HS-27A (cell line): ENCODE measurements around the gene TARS1.
A peak's percentile ranks its signal among the peaks of the same experiment; 100 is the strongest.

ENCODE experiments used
- DNase-seq: peaks from one replicate; pipeline ENCODE4 v3.0.0-alpha.2; 2012; ENCODE audit warnings: low read depth, missing footprints

The TARS1 gene

DNA sequence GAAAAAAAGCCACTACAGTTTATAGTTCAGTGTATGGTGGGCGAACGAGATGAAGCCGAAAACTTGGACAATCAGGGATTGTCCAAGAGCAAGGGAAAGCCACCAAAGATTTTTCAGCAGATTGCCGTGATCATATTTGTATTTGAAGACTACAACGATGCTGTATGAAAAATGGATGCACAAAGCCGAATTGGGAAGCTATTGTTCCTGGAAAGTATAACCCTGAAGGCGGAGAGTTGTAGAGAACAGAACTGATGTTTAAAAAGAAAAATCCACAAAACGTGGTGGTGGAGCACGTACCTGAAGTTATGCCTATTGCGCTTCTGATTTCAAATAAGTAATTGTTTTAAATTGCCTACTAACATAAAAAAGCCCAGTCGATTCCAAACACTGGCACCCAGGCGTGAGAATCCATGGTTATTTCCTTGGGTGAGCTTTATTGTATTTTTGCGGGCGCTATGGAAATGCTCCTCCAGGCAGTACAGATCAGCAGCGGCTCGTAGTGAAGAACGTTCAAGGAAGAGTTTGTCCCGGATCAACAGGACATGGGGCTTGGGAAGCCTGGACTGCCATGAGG, 772 bp upstream of the TARS1 start:
- DNase-seq, result no peak

DNA sequence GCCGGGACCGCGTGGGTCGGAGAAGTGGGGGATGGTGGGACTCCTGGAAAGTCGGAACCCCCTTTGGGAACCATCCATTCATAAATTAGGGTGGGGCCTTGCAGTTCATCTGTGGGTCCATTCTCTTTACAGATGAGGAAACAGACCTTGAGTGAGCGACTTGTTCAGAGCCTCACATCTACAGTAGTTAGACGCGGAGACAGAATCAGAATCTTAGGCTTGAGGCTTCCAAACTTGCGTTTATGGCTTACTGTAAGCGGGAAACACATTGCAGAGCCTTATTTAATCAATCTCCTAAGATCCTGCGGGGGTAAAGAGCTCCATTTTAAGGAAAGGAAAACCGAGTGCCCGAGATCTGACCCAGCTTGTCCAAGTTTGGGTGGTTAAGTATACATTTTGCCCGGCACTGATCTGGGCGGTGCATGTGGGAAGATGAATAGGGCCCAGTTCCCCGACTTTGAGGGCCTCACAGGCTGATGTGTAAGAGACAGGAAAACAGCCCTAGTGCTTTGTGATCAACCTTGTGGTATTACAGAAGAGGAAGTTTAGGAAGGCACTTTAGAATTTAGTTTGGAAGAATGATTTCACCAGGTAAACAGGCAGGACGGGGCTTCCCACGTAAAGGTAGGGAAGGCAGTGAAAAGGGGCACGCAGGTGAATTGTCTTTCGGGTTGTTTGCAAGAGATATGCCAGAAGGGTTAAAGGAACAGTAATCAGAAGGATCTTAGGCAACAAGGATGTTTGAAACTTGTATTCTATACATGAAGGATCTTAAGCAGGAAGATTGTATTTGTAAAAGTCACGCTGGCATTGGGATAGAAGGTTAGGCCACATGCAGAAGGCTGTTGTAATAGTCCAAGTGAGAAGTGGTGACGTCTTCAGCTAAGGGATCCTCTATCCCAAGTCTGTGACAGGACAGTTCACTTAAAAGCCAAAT, 744 bp downstream of the TARS1 start:
- DNase-seq, result peak; percentile 24

DNA sequence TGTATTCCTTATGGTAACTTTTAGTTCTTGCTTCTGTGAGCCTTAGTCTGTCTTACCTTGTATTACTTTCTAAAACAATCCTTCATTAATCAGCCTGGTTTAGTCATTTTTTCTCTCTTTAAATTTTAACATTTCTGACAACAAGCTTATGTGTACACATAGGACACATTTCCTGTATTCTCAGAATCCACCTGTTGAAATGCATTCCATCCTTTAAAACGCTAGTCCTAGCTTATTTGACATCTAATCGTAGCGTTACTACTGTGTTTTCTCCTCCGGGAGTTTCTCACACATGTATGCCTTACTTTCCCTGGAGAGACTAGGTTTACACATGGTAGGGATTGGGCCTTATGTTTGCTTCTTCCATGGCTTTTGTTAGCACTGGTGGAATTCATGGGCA, 3.8 kb downstream of the TARS1 start:
- no peak for DNase-seq

DNA sequence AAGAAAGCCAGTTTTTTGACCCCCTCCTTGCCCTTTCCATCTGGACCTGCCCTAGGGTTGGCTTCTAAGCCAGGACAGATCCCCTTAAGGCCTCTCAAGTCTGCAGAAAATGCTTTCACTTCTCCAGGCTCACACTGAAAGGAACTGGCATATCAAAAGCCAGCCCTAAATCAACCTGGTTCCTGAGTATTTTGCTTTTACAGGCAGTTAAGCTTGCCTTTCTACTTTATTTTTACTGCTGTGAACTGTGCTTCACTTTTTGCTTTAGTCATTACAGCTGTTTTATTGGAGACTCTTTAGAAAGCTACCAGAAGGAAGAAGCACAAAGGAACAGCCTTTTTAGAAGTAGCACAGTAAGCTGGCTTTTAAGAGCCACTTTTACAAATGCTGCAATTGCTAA, 5.0 kb downstream of the TARS1 start:
- DNase-seq, result no peak

DNA sequence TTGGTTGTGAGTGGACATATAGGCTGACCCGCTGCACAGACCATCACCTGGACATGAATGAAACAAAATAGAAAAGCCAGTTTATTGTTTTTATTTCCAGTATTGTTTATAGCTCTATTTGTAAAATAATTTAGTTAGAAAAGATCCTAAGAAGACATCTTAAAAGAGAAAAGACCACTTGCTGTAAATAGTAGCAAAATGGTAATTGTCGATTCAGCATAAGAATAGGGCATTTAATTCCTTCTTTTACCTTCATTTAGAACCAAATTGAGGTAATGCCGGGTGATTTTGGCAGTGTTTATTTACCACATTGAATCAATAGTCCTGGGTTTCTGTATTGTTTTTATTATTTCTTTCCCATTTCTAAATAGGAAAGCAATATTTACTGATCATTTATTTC, 7.4 kb downstream of the TARS1 start:
- no peak for DNase-seq

DNA sequence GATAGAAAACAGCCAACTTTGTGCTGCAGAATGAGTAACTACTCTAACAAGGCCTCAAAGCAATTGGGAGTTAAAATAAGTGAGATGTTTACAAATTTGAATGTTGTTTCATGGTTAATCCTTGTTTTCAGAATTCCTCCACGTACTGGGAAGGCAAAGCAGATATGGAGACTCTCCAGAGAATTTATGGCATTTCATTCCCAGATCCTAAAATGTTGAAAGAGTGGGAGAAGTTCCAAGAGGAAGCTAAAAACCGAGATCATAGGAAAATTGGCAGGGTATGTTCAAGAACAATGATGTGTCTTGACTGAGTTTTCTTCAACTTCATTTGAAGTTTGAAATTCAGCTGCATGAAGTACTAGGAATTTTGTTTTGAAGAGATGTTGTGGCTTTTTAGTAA, 16.4 kb downstream of the TARS1 start:
- DNase-seq, result no peak

DNA sequence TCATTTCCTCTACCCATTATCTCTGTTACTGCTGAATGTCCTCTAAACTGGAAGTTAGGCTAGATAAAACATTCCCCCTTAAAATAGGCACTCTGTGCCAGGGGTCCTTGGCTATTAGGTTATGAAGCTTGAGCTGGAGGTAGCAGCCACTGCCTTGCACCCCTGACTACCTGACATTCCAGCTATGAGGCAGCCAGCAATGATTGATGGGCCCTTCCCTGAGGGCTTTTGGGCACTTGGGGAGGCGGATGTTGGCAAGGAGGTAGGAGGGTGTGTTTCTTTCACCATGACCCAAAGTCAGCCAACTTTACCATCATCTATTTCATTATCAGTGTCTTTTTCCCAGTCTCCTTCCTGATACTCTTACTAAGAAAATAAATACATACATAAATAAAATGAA, 17.1 kb downstream of the TARS1 start:
- DNase-seq, result no peak

DNA sequence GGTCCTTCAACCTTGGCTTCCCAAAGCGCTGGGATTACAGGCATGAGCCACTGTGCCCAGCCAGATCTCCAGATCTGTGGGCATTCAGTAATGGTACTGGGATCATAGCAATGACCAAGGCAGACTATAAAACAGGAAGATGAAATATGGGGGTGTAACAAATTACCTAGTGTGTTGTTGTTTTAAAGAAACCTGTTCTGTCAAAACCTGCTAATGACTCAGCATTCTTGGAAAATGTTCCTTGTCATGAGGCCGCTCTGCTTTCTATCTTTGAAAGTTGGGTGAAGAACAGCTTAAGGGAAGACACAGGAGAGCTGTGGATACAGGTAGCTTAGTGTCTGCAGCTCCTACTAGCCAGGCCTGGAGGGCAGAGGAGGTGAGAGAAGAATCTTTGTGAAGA, 19.4 kb downstream of the TARS1 start:
- DNase-seq, result no peak

DNA sequence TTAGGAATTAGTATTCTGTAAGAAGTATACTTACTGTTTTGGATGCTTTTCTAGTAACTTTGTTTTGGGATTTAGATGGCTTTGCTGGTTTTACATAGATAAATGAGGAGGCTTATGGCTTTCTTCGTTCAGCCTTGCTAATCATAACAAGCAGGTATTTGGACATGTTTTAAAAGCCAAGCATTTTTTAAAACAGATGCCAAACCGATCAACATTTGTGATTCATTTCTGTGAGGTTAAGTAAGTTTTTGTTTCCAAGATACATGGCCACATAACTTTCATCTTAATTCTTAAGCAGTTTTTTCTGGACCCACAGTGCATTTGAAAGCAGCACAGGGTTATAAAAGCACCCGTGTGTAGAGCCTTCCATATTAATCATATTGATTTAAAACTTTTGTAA, 21.7 kb downstream of the TARS1 start:
- DNase-seq, result no peak

DNA sequence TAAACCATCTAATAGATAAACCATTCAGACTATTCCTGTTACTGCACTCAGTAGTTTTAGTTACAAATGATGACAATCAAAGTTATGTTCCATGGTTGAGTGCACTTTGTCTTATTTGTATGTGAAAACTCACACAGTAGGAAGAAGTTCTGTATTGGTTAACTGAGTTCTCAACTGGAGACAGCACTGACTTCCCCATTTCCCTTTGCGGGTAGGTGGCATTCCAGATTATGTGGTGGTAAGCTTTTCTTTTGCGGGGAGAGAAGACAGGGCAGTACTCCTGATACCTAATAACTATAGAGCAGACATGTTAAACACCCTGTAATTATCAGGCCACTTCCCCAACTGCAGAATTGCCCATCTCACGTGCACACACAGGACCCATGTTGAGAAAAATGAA, 24.4 kb downstream of the TARS1 start:
- no peak for DNase-seq

DNA sequence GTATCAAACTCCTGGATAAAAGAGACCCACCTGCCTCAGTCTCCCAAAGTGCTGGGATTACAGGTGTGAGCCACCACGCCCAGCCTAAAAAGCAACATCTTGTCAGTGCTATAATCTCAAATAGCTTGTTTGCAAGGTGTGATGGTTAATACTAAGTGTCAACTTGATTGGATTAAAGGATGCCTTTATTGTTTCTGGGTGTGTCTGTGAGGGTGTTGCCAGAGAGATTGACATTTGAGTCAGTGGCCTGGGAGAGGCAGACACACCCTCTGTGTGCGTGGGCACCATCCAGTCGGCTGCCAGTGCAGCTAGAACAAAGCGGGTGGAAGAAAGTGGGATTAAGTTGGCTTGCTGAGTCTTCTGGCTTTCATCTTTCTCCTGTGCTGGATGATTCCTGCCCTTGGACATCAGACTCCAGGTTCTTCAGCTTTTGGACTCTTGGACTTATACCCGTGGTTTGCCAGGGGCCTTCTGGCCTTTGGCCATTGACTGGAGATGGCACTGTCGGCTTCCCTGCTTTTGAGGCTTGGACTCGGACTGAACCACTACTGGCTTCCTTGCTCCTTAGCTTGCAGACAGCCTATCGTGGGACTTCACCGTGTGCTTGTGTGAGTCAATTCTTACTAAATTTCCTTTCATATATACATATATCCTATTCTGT, 28.1 kb downstream of the TARS1 start:
- DNase-seq, result no peak

DNA sequence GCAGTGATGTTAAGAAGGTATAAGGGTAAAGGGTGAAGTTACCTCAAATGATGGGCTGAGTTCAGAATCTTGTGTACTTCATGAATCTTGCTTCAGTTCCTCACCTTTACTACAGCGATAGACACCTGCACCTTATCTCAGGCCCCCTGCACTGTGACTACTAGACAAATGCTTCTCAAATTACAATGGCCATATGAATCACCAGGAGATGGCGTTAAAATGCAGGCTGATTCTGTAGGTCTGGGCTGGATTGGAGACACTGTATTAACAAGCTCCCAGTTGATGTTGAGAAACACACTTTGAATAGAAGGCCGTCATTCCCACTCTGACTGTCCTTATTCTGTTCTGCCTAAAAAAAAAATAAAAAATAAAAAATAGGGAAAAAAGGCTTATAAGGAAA, 29.8 kb downstream of the TARS1 start:
- peak; percentile 11 for DNase-seq

DNA sequence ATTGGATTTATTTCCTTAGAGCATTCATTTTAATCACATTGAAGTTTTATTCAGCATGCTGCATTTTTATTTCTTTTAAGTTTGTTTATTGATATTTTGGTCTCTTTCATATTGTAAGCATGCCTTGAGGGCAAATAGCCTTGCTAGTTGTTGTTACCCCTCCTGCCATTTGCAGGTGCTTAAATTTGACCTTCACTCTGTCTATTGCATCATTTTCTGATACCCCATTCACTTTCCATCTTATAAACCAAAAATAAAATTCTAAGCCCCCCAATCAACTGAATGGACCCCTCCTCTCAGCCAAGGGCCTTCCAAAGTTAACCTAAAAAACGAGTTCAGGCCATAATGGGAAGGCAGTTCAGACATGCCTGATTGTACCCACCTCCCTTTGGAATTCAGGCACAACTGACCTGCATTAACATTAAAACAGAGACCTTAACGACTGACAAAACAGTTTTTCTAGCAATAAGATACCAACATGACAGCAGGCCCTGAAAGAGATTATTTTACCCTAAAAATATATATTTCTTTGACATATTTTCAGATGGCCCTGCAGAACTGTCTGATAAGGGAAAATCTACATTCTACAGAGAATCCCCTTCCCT, 32.1 kb downstream of the TARS1 start:
- DNase-seq, result no peak

DNA sequence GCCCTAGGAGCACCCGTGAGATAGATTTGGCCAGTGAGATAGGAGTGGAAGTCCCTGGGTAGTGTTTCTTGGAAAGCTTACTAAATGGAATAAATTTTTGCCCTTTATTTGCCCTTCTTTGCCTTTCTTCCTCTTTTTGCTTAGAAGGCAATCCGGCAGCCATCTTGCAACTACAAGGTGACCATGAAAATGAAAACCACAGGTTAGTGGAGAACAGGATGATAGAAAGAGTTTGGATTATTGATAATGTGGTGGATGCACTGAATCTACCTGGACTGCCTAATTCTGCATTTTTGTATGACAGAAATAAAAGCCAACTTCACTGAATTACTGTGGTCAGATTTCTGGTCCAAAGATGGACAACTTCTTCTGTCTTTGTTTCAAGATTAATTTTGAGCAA, 33.2 kb downstream of the TARS1 start:
- DNase-seq, result no peak

DNA sequence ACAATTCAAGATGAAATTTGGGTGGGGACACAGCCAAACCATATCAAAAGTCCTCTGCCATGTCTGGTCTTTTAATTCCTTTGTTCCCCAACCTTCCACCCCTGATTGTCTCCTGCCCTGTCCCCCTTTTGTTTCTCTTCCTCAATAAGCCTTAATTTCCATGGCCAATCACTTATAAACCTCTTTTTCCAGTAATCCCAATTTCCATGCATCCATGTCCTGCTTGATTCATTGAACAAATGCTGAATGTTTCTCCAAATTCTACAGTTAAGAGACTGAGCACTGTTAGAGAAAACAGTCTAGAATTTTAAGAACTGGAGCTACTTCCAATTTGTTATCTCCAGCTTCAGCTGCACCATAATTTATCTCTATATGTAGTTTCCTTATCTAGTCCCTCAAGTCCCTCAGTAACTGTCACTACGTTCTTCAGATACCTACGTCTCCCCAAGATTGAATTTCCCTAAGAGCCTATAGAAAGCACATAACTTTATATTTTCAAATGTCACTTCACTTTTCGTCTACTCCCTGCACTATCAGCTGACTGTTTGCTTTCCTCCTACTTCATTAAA, 34.2 kb downstream of the TARS1 start:
- no peak for DNase-seq

DNA sequence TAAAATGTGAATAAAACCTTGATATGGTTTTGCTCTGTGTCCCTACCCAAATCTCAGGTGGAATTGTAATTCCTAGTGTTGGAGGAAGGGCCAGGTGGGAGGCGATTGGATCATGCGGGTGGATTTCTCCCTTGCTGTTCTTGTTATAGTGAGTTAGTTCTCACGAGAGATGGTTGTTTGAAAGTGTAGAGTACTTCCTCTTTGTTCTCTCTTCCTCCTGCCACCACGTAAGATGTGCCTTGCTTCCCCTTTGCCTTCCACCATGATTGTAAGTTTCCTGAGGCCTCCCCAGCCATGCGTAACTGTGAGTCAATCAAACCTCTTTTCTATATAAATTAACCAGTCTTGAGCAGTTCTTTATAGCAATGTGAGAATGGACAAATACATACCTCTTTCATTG, 34.9 kb downstream of the TARS1 start:
- DNase-seq, result no peak

DNA sequence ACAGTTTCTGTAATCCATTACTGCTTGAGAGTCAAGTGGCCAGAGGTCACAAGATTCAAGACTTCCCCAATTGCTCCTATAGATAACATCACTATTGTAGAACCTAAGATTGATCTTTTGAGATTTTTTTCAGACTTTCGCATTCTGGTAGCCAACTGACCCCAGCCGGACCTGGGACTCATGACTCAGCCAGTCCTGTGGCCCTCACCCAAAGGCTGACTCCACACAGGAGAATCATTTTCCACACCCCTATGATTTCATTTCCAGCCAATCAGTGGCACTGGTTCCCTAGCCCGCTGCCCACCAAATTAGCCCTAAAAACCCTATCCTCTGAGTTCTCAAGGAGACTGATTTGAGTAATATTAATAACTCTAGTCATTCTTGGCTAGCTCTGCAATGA, 36.2 kb downstream of the TARS1 start:
- DNase-seq, result no peak

DNA sequence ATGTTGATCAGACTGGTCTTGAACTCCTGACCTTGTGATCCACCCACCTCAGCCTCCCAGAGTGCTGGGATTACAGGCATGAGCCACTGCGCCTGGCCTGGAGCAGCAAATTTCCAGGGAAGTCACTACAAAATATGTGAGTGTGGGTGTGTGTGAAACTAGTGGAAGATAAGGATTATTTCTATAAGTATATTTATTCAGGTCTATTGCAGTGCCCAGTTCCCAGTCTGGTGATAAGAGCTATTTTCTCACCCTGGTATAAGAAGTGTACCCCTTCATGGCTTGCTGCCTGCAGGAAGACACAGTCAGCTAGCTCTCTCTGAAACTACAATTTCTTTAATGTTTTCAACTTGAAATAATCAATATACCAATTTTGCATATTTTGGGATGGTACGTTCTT, 37.1 kb downstream of the TARS1 start:
- no peak for DNase-seq

DNA sequence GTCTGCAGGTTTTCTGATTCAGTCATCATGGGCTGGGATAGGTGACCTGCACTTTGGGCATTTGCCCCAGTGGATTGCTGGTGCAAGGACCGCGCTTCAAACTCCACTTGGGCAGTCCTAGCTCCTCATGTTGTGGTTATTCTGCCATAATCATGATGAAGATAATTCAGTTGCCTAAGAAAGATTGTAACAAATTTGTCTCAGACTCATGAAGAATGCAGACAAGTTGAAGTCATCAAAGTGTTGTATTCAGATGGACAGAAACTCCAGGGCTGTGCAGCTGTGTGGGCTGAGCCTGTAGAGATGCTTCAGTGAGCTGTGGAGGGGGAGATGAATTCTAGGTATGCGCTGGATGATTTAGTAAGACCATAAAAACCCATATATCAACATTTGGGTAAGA, 38.5 kb downstream of the TARS1 start:
- DNase-seq, result no peak

DNA sequence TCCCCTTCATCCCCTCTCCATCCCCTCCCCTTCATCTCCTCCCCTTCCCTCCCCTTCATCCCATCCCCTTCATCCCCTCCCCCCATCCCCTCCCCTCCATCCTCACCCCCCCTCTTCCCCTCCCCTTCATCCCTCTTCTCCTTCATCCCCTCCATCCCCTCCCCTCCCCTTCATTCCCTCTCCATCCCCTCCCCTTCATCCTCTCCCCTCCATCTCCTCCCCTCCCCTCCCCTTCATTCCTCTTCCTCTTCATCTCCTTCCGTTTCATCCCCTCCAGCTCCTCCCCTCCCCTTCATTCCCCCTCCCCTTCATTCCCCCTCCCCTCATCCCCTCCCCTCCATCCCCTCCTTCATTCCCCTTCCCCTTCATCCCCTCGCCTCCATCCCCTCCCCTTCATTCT, 40.1 kb downstream of the TARS1 start:
- no peak for DNase-seq

DNA sequence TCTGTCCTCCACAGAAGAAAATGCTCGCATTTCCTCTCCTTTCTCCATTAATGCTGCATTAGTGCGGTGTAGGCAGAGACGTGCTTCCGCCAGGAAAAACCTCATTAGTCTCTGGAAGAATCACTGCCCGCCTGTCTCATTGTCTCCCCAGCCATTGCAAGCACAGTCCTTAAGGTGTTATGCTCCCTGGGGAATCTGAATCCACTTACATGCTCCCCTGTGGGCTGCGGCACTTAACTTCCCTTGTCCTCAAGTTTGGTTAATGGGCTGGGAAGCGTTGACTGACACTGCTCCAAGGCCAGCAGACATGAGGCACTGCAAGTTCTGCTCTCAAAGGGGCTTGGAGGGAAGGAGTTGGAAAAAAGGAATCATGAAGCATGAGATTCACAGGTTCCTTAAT, 41.6 kb downstream of the TARS1 start:
- no peak for DNase-seq

DNA sequence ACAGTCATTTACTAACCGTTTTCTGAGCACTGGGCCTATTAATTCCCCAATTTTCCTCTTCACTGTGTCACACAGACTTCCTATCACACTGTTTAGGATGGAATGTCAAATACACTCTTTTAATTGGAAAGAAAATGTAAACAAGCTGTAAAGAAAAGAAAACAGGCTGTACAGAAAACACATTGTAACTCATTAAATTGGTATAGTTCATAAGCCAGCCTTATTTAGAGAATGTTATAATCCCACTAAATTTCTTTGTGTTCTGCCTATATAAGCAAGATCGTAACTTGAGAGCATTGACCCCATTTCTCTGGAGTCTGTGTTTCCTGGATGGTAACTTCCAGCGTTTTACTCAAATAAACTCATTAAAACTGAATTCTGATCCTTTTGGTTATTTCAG, 46.5 kb downstream of the TARS1 start:
- no peak for DNase-seq
